GM21526 (cell line): ENCODE results near the gene FRYL.
"Not testable (repeated sequence)": the region's sequence is repeated elsewhere in the genome, so short reads cannot be mapped to it uniquely, and the experiment has no call there.

Source experiments
- ATAC-seq: cut with Tn5 transposase; IDR thresholded peaks from one replicate; pipeline ENCODE4 v1.9.1; 2021; ENCODE audit warnings: moderate library complexity; ENCODE audit not compliant: unreplicated experiment, low FRiP score

The FRYL gene

GRCh38 chr4:48779998-48780864 is at the start of gene FRYL:
FRYL (minus strand) TSS chr4:48780279; CDS start chr4:48634410, 145,869 bp downstream.
- peak; percentile 87 for ATAC-seq

GRCh38 chr4:48827622-48828021 is 47.5 kb upstream of the FRYL start:
- no peak for ATAC-seq

GRCh38 chr4:48821431-48821830 is 41.4 kb upstream of the FRYL start:
- not testable (repeated sequence) for ATAC-seq

- ATAC-seq, result no peak
Measured at GRCh38 chr4:48816971-48817370, 36.9 kb upstream of the FRYL start.

- ATAC-seq, result not testable (repeated sequence)
Measured at GRCh38 chr4:48816297-48816696, 36.2 kb upstream of the FRYL start.

- ATAC-seq, result peak; percentile 43
Measured at GRCh38 chr4:48815483-48815882, 35.4 kb upstream of the FRYL start.

GRCh38 chr4:48813964-48814363 is 33.9 kb upstream of the FRYL start:
- ATAC-seq, result peak; percentile 70

- ATAC-seq, result no peak
Measured at GRCh38 chr4:48812866-48813265, 32.8 kb upstream of the FRYL start.

- ATAC-seq, result no peak
Measured at GRCh38 chr4:48804584-48805301, 24.7 kb upstream of the FRYL start.

GRCh38 chr4:48801016-48801715 is 21.1 kb upstream of the FRYL start:
- ATAC-seq, result no peak

GRCh38 chr4:48800155-48800554 is 20.1 kb upstream of the FRYL start:
- not testable (repeated sequence) for ATAC-seq

GRCh38 chr4:48799157-48799556 is 19.1 kb upstream of the FRYL start:
- ATAC-seq, result no peak

- ATAC-seq, result no peak
Measured at GRCh38 chr4:48798117-48798516, 18.0 kb upstream of the FRYL start.

- no peak for ATAC-seq
Measured at GRCh38 chr4:48796927-48797679, 17.0 kb upstream of the FRYL start.

GRCh38 chr4:48796191-48796926 is 16.3 kb upstream of the FRYL start:
- no peak for ATAC-seq

GRCh38 chr4:48795108-48795507 is 15.0 kb upstream of the FRYL start:
- no peak for ATAC-seq

GRCh38 chr4:48792348-48793006 is 12.4 kb upstream of the FRYL start:
- peak; percentile 49 for ATAC-seq

GRCh38 chr4:48791313-48791712 is 11.2 kb upstream of the FRYL start:
- no peak for ATAC-seq

- ATAC-seq, result no peak
Measured at GRCh38 chr4:48790561-48790960, 10.5 kb upstream of the FRYL start.
